Measurements from ENCODE around the gene THBS2.

THBS2 gene

GRCh38 chr6:169243186-169243585, 10.5 kb downstream of the THBS2 start:
- Histone ChIP-seq H3K9me3 (ENCODE audit: low read length) (no peaks in the 10 kb centered on the region), H3K36me3 (ENCODE audit: insufficient read depth, low read length) (no peaks in the 10 kb centered on the region), H3K79me2 (ENCODE audit: insufficient read depth, low read length) (no peaks in the 10 kb centered on the region), H3K4me2 (ENCODE audit: low read length) (no peak overlapping the region), H3K4me1 (ENCODE audit: insufficient read depth, low read length, severe bottlenecking) (no peaks in the 10 kb centered on the region), H3K27me3 (ENCODE audit: insufficient read depth, low read length) (no peaks in the 10 kb centered on the region), H4K20me1 (ENCODE audit: insufficient read depth, low read length) (no peaks in the 10 kb centered on the region), H3K9me2 (ENCODE audit: low read depth, low read length) (no peaks in the 10 kb centered on the region), H3F3A (ENCODE audit: insufficient read depth, low read length) (no peaks in the 10 kb centered on the region), H3K27ac (ENCODE audit: low read depth, low read length, poor library complexity, severe bottlenecking) (no peak overlapping the region), H3K9ac (ENCODE audit: low read length) (no peak overlapping the region), H2AFZ (ENCODE audit: low read length) (no peak overlapping the region), H3K4me3 (ENCODE audit: low read depth, low read length, poor library complexity, severe bottlenecking) (no peak overlapping the region)
- no peak for TF ChIP-seq CTCF (IDR thresholded peaks at IDR 0.05; ENCODE audit: low read length)

GRCh38 chr6:169241688-169242350, 11.8 kb downstream of the THBS2 start:
- Histone ChIP-seq H3K79me2 (ENCODE audit: insufficient read depth, low read length) (no peaks in the 10 kb centered on the region), H3K4me2 (ENCODE audit: low read length) (no peak overlapping the region), H3F3A (ENCODE audit: insufficient read depth, low read length) (no peaks in the 10 kb centered on the region), H2AFZ (ENCODE audit: low read length) (no peak overlapping the region), H4K20me1 (ENCODE audit: insufficient read depth, low read length) (no peaks in the 10 kb centered on the region), H3K36me3 (ENCODE audit: insufficient read depth, low read length) (no peaks in the 10 kb centered on the region), H3K9me2 (ENCODE audit: low read depth, low read length) (no peaks in the 10 kb centered on the region), H3K27me3 (ENCODE audit: insufficient read depth, low read length) (no peaks in the 10 kb centered on the region), H3K9ac (ENCODE audit: low read length) (no peak overlapping the region), H3K4me1 (ENCODE audit: insufficient read depth, low read length, severe bottlenecking) (no peaks in the 10 kb centered on the region), H3K27ac (ENCODE audit: low read depth, low read length, poor library complexity, severe bottlenecking) (no peak overlapping the region), H3K9me3 (ENCODE audit: low read length) (no peaks in the 10 kb centered on the region), H3K4me3 (ENCODE audit: low read depth, low read length, poor library complexity, severe bottlenecking) (no peak overlapping the region)
- no peak for TF ChIP-seq CTCF (IDR thresholded peaks at IDR 0.05; ENCODE audit: low read length)
- no peak for TF ChIP-seq EZH2 (IDR thresholded peaks at IDR 0.05; ENCODE audit: borderline replicate concordance, low read length)

GRCh38 chr6:169240591-169241390, 12.9 kb downstream of the THBS2 start:
- no peak for TF ChIP-seq EZH2 (IDR thresholded peaks at IDR 0.05; ENCODE audit: borderline replicate concordance, low read length)
- no peak for TF ChIP-seq CTCF (IDR thresholded peaks at IDR 0.05; ENCODE audit: low read length)
- Histone ChIP-seq H3K4me3 (ENCODE audit: low read depth, low read length, poor library complexity, severe bottlenecking) (no peak overlapping the region), H3K79me2 (ENCODE audit: insufficient read depth, low read length) (no peaks in the 10 kb centered on the region), H3K9ac (ENCODE audit: low read length) (no peak overlapping the region), H3K27ac (ENCODE audit: low read depth, low read length, poor library complexity, severe bottlenecking) (no peak overlapping the region), H3K27me3 (ENCODE audit: insufficient read depth, low read length) (no peaks in the 10 kb centered on the region), H3K9me3 (ENCODE audit: low read length) (no peaks in the 10 kb centered on the region), H2AFZ (ENCODE audit: low read length) (no peak overlapping the region), H3K9me2 (ENCODE audit: low read depth, low read length) (no peaks in the 10 kb centered on the region), H3F3A (ENCODE audit: insufficient read depth, low read length) (no peaks in the 10 kb centered on the region), H4K20me1 (ENCODE audit: insufficient read depth, low read length) (no peaks in the 10 kb centered on the region), H3K4me2 (ENCODE audit: low read length) (no peak overlapping the region), H3K4me1 (ENCODE audit: insufficient read depth, low read length, severe bottlenecking) (no peaks in the 10 kb centered on the region), H3K36me3 (ENCODE audit: insufficient read depth, low read length) (no peaks in the 10 kb centered on the region)

Measured in OCI-LY1 (cell line).